CD14-positive monocyte (primary cell): ENCODE data around the gene ATOH8. TPM values are rescaled to one million over a fixed set of nuclear protein-coding genes. Genes with fewer than 3 reads are reported as not detected.

ENCODE experiments used
- DNase-seq, 3 donors: peaks; one replicate each; pipeline ENCODE4 v3.0.0-alpha.2; 2011 to 2022
- H2AFZ ChIP-seq: 2 replicates; pipeline ENCODE4 v1.6.0; 2012; ENCODE audit warnings: mild to moderate bottlenecking, low read depth, low read length, inconsistent platforms; ENCODE audit not compliant: insufficient read depth, poor library complexity, severe bottlenecking
- H3K27ac ChIP-seq, 2 donors: 1 replicate in 1 of 2; 2 replicates in 1 of 2; pipeline ENCODE4 v1.5.1; 2012 to 2013; ENCODE audit warnings: low read length in 2 of 2, control low read depth in 1 of 2, inconsistent platforms in 1 of 2, low read depth in 1 of 2, mild to moderate bottlenecking in 1 of 2
- H3K27me3 ChIP-seq, 2 donors: one replicate each; pipeline versions ENCODE4 v1.6.0 to v1.6.1; 2011 to 2013; ENCODE audit warnings: low read length in 2 of 2; ENCODE audit not compliant: control insufficient read depth in 2 of 2, insufficient read depth in 2 of 2
- H3K36me3 ChIP-seq, 2 donors: replicated peaks in 1 of 2; 1 replicate in 1 of 2; 2 replicates in 1 of 2; pipeline versions ENCODE4 v1.5.1 to v1.6.1; 2012 to 2013; ENCODE audit warnings: low read length in 2 of 2, control low read depth in 1 of 2, inconsistent platforms in 1 of 2, mild to moderate bottlenecking in 1 of 2; ENCODE audit not compliant: insufficient read depth in 2 of 2, control insufficient read depth in 1 of 2
- H3K4me1 ChIP-seq, 2 donors: 1 replicate in 1 of 2; 2 replicates in 1 of 2; pipeline versions ENCODE4 v1.5.1 to v1.6.1; 2012 to 2013; ENCODE audit warnings: low read length in 2 of 2, control low read depth in 1 of 2, inconsistent platforms in 1 of 2, mild to moderate bottlenecking in 1 of 2, moderate library complexity in 1 of 2; ENCODE audit not compliant: insufficient read depth in 2 of 2, control insufficient read depth in 1 of 2
- H3K4me2 ChIP-seq: replicated peaks from 2 replicates; pipeline ENCODE3; 2012; ENCODE audit warnings: low read length, moderate library complexity, mild to moderate bottlenecking; ENCODE audit not compliant: poor library complexity, severe bottlenecking; ENCODE audit errors: extremely low read depth
- H3K4me3 ChIP-seq, 3 experiments: fragments of 200-600 bp in 1 of 3; sonication (generic) in 1 of 3; replicated peaks in 1 of 3; 1 replicate in 2 of 3; 2 replicates in 1 of 3; pipeline ENCODE4 v1.5.1; 2011 to 2013; ENCODE audit warnings: low read length in 3 of 3, mild to moderate bottlenecking in 3 of 3, control low read depth in 2 of 3, low read depth in 2 of 3, inconsistent platforms in 1 of 3, moderate library complexity in 1 of 3
- H3K79me2 ChIP-seq: 2 replicates; pipeline ENCODE4 v1.6.0; 2012; ENCODE audit warnings: mild to moderate bottlenecking, control low read depth, inconsistent platforms, low read length, moderate library complexity; ENCODE audit not compliant: insufficient read depth
- H3K9ac ChIP-seq: 2 replicates; pipeline ENCODE4 v1.6.0; 2017; ENCODE audit warnings: low read length, mild to moderate bottlenecking; ENCODE audit not compliant: insufficient read depth, poor library complexity, severe bottlenecking
- H3K9me3 ChIP-seq, 2 donors: replicated peaks in 1 of 2; 1 replicate in 1 of 2; 2 replicates in 1 of 2; pipeline versions ENCODE4 v1.5.1 to v1.6.1; 2012 to 2013; ENCODE audit warnings: low read length in 2 of 2, control low read depth in 1 of 2; ENCODE audit not compliant: control insufficient read depth in 1 of 2, insufficient read depth in 1 of 2
- H4K20me1 ChIP-seq: 2 replicates; pipeline ENCODE4 v1.6.0; 2012; ENCODE audit warnings: mild to moderate bottlenecking, low read length, control low read depth, moderate library complexity; ENCODE audit not compliant: insufficient read depth
- H3K27ac Mint-ChIP-seq, 7 donors: one replicate each; pipeline ENCODE4 v1.8.0; 2020; ENCODE audit warnings: mild to moderate bottlenecking in 7 of 7, mixed read lengths in 7 of 7, moderate library complexity in 6 of 7, inconsistent platforms in 2 of 7
- H3K27me3 Mint-ChIP-seq, 3 donors: one replicate each; pipeline ENCODE4 v1.8.0; 2021 to 2022; ENCODE audit warnings: low read depth in 3 of 3, mild to moderate bottlenecking in 3 of 3, mixed read lengths in 3 of 3, moderate library complexity in 3 of 3, inconsistent platforms in 1 of 3
- H3K36me3 Mint-ChIP-seq, 2 donors: one replicate each; pipeline ENCODE4 v1.8.0; 2020; ENCODE audit warnings: mixed read lengths in 2 of 2, inconsistent platforms in 1 of 2, mild to moderate bottlenecking in 1 of 2
- H3K4me1 Mint-ChIP-seq: one replicate; pipeline ENCODE4 v1.8.0; 2020; ENCODE audit warnings: mild to moderate bottlenecking, mixed read lengths
- H3K4me3 Mint-ChIP-seq, 2 donors: one replicate each; pipeline ENCODE4 v1.8.0; 2020; ENCODE audit warnings: mild to moderate bottlenecking in 2 of 2, mixed read lengths in 2 of 2, moderate library complexity in 1 of 2
- H3K9me3 Mint-ChIP-seq, 7 donors: one replicate each; pipeline ENCODE4 v1.8.0; 2020 to 2022; ENCODE audit warnings: mixed read lengths in 7 of 7, mild to moderate bottlenecking in 6 of 7, moderate library complexity in 6 of 7, inconsistent platforms in 2 of 7
- WGBS: methylation state at CpG from one replicate; pipeline ENCODE4 v1.1.5; 2013; ENCODE audit warnings: missing lambda C conversion rate; ENCODE audit not compliant: insufficient coverage; 5-methylcytosine and 5-hydroxymethylcytosine counted together
- intact Hi-C, 2 donors: fragments of 100-400 bp; cut with micrococcal nuclease; formaldehyde crosslinking; loops; one replicate each; pipeline versions ENCODE4 v1.15.0 to v1.15.1; 2023
- polyA plus RNA-seq, 3 donors: library from polyadenylated mRNA; depleted of rRNA in 1 of 3; unstranded in 2 of 3; stranded (reverse) in 1 of 3; fragments of 300-500 nt in 2 of 3; fragments of >200 nt in 1 of 3; fragmentation: Illumina TruSeq in 2 of 3; gene quantifications; 1 replicate in 2 of 3; 2 replicates in 1 of 3; pipeline ENCODE4 v1.2.3, GENCODE V29; 2012 to 2021
- TF ChIP-seq, protein P1 (sequence below): fragments of 200-600 bp; IDR thresholded peaks from one replicate; pipeline ENCODE4 v1.8.0; 2022; ENCODE audit warnings: antibody characterized with exemption, mild to moderate bottlenecking

The ATOH8 gene
- polyA plus RNA-seq, 3 donors, result 2.0 to 3.9 (median 2.1) TPM

DNA sequence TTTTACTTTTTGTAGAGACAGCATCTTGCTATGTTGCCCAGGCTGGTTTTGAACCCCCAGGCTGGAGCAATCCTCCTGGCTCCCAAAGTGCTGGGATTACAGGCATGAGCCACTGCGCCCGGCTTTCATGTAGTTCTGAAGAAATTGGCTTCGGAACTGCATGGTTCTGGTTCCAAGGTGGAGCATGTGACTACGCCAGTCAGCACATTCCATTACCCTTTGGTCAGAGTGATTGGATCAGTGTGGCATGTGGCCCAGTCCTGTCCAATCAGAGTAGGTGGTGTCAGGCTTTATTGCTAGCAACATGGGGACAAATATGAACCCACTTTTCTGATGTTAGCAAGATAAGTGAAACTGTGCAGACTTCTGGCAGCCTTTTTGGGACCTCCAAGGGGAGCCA, 16.3 kb upstream of the ATOH8 start:
- no peaks in the 10 kb centered on the region for H3K9me3 ChIP-seq
- no peak overlapping the region for H3K4me3 ChIP-seq
- H2AFZ ChIP-seq, result no peak overlapping the region
- no peak overlapping the region for H3K9ac ChIP-seq
- Mint-ChIP-seq H3K27ac (no peak overlapping the region), H3K36me3 (no peaks in the 10 kb centered on the region), H3K4me1 (peaks cover 7% of the 10 kb centered on the region), H3K9me3 (peaks cover 0 to 6% (median 0%) of the 10 kb centered on the region in 7 donors), H3K4me3 (no peak overlapping the region), H3K27me3 (peaks cover 13 to 17% (median 14%) of the 10 kb centered on the region in 3 donors)
- no peaks in the 10 kb centered on the region for H3K79me2 ChIP-seq
- 100% methylated on average over 4 of the region's 4 CpGs for WGBS
- H3K36me3 ChIP-seq, result no peaks in the 10 kb centered on the region
- H4K20me1 ChIP-seq, result no peaks in the 10 kb centered on the region
- peaks cover 0 to 2% of the 10 kb centered on the region in 2 donors for H3K4me1 ChIP-seq
- no peak for DNase-seq
- no peaks in the 10 kb centered on the region for H3K27me3 ChIP-seq
- no peak overlapping the region for H3K4me2 ChIP-seq
- H3K27ac ChIP-seq, result no peak overlapping the region
- TF ChIP-seq, protein P1, sequence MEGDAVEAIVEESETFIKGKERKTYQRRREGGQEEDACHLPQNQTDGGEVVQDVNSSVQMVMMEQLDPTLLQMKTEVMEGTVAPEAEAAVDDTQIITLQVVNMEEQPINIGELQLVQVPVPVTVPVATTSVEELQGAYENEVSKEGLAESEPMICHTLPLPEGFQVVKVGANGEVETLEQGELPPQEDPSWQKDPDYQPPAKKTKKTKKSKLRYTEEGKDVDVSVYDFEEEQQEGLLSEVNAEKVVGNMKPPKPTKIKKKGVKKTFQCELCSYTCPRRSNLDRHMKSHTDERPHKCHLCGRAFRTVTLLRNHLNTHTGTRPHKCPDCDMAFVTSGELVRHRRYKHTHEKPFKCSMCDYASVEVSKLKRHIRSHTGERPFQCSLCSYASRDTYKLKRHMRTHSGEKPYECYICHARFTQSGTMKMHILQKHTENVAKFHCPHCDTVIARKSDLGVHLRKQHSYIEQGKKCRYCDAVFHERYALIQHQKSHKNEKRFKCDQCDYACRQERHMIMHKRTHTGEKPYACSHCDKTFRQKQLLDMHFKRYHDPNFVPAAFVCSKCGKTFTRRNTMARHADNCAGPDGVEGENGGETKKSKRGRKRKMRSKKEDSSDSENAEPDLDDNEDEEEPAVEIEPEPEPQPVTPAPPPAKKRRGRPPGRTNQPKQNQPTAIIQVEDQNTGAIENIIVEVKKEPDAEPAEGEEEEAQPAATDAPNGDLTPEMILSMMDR, result no peak
- intact Hi-C loops, result no loop called here

DNA sequence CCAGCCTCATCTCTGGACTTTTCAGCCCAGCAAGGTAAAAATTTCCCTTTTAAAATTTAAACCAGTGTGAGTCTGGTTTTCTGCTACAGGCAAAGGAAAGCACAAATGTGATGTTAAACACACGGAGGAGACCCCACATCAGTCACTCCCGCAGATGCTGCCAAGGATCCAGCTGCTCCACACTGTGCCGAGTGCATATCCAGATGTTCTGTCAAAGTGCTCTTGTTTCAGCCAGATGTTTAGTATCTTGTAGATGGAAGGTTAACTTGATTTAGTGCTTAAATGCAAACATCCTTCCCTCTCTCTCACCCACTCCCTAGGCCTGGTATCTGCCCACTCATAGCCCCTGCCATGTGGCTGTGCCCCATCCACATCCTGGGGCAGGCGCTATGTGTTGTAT, 15.8 kb upstream of the ATOH8 start:
- Mint-ChIP-seq H3K9me3 (peaks cover 0 to 5% (median 0%) of the 10 kb centered on the region in 7 donors), H3K27ac (no peak overlapping the region), H3K4me1 (peaks cover 12% of the 10 kb centered on the region), H3K27me3 (peaks cover 15 to 22% (median 18%) of the 10 kb centered on the region in 3 donors), H3K36me3 (no peaks in the 10 kb centered on the region), H3K4me3 (no peak overlapping the region)
- intact Hi-C loops, result no loop called here
- Histone ChIP-seq H3K4me1 (peaks cover 0 to 3% of the 10 kb centered on the region in 2 donors), H3K36me3 (no peaks in the 10 kb centered on the region), H3K79me2 (no peaks in the 10 kb centered on the region), H3K4me2 (no peak overlapping the region), H2AFZ (no peak overlapping the region), H3K9ac (no peak overlapping the region), H3K4me3 (no peak overlapping the region), H3K9me3 (no peaks in the 10 kb centered on the region), H3K27ac (no peak overlapping the region), H3K27me3 (peaks cover 0 to 3% of the 10 kb centered on the region in 2 donors), H4K20me1 (no peaks in the 10 kb centered on the region)
- TF ChIP-seq, protein P1, result no peak
- no peak for DNase-seq
- 100% methylated on average over 2 of the region's 4 CpGs for WGBS
